SK-N-DZ (cell line): Measurements from ENCODE around the gene DHX16.
A peak's percentile ranks its signal among the peaks of the same experiment; 100 is the strongest.

Source experiments
- DNase-seq: peaks from one replicate; pipeline ENCODE4 v3.0.0-alpha.2; 2015; ENCODE audit warnings: low spot score

The DHX16 gene

DNA sequence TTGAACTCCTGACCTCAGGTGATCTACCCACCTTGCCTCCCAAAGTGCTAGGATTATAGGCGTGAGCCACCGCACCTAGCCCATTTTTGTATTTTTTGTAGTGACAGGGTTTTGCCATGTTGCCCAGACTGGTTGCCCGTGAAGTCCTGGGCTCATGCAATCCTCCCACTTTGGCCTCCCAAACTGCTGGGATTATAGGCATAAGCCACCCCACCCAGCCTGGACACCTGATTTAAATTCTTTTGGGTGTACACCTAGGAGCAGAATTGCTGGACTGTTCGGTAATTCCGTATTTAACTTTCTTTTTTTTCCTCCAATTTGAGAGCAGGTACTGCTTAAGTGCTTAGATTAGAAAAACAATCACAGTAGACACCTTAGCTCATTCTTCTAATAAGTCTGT lies 23.6 kb upstream of the DHX16 start:
- no peak for DNase-seq

DNA sequence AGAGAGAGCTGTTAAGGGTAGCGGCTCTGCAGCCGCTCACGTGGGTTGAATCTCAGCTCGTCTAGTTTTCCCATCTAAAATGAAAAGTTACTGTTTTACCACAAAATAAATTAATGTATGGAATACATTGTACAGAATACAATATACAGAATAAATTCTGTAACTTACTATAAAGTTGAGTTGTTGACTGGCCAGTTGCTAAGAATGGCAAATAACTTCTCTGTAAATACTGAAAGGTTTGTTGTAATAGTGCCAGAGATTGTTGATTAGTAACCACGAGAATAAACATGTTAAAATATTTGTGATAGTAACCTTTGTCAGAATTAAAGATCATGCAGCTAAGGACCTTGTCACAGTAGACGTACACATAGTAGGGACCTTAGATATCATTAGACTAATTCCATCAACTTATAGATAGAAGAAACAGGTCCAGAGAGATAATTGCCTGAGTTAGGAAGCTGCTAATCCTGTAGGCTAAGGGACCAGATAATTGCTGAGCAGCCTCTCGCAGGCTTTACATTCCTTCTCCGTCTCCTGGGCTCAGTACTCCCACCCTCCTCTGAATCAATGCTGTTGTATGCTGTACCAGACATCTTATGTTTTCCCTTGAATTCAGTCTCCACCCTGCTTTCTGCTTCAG lies 18.5 kb upstream of the DHX16 start:
- DNase-seq: no peak

DNA sequence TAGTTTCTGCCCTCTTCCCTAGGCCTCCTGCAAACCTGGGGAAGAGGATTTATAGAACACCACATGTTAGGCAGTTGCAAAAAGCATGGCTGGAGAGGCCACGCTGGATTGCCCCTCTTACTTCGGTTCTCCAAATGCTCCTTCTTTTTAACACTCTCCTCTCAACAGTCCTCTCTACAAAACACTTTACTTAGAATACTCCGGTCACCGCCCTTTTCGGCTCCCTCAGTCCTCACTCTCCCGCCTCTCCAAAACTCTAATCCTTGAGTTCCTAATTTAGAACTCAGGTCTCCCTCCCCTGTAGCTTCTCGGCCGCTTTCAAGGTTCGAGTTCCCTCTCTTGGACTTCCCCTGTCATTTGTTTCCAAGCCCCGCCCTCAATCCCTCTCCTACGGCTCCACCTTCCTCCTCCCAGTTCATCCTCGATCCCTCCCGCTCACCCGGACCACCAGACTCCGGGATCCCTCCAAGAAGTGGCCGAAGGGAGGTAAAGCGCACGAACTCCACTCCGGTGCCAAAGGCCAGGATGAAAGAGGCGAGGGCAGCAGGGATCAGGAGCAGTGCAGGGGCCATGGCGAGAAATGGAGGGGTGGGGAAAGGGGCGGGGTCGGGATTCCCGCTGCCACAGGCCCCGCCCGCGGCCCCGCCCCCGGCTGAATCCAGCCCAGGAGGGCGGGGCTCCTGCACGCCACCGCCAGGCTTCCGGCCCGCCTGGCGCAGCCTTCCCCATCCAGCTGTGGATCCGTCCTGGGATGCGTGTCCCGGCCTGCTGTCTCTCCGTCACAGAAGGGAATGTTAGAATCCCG lies 17.8 kb upstream of the DHX16 start, which contains the start of gene NRM:
TSS of gene NRM (minus strand) at position 582 of the 805 bp plus-strand sequence. CDS start at position 572, 10 bp downstream.
- peak; percentile 90 for DNase-seq

DNA sequence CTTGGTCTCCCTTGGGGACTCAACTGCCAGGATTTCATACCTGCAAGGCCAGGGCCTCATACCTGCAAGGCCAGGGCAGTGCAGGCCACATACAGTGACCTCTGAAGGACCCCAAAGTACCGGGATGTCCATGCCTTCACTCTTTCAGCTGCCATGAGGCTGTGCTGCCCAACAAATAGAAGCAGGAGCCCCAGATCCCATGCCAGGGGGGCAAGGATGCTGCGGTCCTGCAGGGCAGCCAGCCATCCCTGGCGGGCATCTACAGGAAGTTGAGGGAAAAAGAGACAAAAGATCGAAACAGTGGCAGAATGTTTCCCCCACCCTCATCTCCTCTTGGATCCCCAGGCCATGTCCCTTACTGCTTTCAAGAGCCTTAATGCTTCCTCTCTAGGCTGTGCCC lies 17.2 kb upstream of the DHX16 start:
- DNase-seq: no peak

DNA sequence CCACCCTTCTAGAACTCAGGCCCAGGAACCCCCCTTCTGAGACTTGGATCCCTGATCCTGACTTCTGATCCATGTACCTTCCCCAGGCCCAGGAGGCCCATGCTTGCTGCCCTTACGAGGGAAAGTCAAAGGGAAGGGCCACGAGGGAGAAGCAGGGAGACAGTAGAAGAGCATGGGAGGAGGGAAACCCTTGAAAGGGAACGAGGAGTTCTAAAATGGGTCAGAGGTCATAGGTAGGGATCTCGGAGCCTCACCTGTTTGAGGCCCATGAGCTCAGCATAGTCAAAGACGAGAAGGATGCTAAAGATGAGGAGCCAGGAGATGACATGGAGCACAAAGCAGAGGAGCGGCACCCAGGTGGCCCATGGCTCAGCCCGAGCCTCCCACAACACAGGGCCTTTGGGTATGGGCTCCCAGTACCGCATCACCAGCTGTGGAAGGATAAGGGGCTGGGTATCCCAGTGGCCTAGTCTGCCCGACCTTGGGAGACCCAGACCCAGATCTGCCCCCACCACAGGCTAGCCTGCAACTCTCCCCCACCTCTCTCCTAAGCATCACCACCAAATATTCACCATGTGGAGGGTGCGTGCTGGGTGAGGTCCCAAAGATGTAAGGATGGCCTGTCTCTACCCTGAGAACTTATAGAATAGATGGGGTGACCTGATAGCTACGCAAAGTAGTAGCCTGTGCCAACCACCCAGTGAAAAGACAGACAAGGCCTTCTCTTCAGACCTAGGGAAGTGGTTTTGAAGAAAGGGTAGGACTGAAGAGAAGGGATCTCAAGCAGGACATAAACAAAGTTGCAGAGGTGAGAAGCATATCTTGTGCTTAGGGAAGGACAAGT lies 16.4 kb upstream of the DHX16 start:
- DNase-seq: no peak

DNA sequence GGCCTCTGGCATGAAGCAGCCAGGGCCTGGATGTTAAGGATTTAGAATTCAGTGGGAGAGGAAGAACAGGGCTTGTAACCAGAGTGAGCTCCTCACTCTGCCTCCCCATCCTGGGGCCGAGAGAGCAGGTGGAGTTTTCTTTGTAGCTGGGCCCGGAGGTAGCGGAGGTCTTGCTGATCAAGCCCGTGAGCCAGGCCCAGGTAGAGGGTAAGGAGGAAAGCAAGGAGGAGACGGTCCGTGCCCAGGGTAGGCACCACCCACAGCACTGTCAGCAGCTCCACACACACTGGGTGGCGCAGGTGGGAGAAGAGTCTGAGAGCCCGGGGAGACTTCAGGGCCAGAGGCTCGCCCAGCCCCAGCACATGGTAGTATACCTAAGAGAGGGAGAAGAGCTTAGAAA lies 15.8 kb upstream of the DHX16 start:
- DNase-seq: no peak

DNA sequence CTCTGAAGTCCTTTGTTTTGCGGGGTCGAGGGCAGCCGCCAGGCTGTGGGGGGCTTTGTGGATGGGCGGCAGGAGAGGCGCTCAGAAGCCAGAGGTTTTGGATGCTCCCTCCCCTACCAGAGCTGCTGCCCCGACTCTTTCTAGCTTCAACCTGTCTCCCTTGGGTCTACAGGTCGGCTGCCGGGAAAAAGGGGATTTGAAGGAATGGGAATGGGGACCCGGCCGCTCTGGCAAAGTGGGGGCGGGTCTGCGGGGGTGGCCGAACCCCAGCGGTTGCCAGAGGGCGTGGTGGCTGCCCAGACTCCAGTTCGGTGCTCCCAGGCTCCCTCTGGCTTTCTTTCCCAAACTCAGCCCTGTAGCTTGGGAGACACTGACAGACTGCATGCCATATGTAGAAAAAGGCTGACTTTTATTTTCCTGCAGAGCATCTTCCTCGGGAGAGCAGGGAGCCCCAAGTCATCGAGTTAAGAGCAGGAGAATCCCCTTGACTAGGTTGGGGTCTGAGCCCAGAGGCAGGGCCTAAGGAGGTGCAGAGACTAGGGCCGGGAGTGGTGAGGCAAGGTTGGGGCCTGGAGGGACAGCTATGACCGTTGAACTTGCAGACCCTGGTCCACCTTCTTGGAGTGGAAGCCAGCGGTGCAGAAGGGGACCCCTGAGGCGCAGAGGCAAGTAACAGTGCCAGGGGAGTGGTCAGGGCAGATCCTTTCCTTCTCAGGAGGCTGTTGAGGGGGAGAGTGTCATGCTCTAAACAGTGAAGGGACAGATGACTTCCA lies 15.0 kb upstream of the DHX16 start:
- no peak for DNase-seq

DNA sequence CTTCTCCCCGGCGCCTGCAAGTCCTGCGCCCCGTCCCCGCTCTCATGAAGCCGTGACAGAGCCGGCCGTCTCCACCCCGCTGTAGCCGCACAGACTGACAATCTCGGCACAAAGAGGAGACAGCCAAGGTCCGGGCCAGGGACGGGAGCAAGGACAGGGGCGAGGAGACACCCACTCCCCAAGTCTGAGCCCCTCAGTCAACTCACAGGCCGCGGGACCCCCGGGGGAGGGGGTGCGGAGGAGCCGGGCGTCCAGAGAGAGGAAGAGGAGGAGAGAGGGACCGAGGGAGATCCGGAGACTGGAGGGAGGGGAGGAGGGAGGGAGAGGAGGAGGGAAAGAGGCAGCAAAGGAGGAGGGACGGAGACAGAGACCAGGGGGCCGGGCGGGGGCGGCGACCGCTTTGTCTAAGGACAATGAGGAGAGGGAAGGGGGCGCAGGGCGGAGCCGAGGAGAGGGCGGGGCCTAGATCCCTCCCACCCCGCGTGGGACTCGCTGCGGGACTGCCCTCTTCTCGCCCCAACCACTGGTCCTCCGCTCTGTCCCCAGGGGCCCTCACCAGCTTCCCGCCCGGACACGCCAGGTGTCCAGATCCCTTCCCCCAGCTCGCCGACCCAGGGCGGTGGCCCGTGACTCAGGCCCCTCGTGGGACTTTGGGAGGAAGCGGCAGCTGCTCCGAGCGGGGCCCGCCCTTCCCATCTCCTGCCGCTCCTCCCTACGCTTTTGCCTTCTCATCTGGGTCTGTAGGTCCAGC lies 14.3 kb upstream of the DHX16 start:
- DNase-seq: peak; percentile 95

DNA sequence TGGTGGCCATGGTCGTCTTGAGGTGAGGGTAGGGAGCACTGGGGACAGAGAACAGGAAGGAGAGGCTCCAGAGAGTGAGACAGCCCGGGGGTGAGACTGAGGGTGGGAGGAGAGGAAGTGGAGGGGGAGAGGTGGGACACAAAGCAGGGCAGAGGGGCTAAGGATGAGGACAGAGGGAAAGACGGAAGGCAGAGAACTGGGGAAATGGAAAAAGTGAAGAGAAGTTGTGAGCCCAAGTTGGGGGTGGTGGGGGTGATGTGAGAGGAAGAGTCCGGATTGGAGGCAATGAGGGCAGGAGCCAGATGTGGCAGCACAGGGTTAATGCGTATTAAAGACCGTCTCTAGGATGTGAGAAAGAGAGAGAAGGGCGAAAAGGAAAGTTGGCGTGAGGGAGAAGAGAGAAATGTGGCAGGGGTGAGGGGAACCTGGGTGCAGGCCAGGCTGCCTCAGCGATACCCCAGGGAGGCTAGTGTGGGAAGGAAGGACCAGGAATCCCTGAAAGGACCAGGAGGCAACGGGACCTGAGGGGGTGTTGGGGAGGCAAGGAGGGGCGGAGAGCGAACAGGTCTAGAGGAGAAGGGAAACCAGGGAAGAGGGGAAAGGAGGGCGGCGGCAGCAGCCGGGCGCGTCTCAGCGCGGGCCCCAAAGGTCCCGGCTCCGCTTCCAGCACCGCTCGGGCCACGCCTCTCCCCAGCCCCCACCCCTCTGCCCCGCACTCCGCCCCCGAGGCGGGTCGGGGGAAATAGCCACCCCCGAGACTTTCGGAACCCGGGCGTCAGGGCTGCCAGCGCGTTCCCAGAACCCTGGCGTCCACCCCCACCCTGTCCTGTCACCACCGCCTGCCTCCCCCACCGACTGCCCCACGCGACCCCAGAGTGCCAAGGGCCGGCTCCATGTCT lies 13.5 kb upstream of the DHX16 start, which contains the start of gene PPP1R18:
TSS of gene PPP1R18 (minus strand) at position 637 of the 899 bp plus-strand sequence. CDS start at position 10, 627 bp downstream.
- no peak for DNase-seq

DNA sequence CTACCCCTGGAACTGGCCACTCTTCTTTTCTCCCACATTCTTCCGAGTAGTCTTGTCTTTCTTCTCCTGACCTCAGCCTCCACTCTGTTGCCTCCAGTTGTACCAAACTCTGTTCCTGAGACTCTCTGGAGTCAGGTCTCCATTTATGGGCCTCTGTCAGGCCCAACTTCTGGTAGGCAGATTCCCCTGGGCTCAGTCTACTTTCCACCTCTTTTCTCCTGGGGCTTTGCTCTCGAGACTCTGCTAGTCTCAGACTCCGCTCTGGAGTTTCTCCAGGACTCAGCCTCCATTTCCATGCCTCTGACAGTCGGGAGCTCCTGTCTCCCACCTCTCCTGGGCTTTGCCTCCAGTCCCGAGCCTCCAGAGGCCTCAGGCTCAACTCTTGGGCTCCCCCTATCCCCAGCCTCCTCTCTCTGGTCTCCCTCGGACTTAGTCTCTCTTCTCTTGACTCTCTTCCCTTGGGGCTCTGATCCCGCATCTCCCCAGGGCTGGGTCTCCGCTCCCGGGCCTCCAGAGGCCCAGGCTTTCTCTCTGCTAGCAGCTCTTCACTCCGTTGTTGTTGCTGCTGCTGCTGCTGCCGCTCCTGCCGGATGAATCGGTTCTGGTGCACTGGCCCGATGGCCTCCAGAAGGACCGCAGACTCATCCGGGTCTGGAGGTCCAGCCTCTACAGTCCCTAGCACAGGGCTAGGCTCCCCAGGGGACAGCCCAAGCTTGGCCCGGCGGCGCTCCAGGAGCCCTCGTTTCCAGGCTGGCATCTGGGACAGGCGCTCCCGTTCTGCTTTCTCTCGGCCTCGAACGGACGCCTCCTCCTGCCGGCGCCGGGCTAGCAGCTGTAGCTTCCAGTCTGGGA lies 12.6 kb upstream of the DHX16 start:
- DNase-seq: no peak

DNA sequence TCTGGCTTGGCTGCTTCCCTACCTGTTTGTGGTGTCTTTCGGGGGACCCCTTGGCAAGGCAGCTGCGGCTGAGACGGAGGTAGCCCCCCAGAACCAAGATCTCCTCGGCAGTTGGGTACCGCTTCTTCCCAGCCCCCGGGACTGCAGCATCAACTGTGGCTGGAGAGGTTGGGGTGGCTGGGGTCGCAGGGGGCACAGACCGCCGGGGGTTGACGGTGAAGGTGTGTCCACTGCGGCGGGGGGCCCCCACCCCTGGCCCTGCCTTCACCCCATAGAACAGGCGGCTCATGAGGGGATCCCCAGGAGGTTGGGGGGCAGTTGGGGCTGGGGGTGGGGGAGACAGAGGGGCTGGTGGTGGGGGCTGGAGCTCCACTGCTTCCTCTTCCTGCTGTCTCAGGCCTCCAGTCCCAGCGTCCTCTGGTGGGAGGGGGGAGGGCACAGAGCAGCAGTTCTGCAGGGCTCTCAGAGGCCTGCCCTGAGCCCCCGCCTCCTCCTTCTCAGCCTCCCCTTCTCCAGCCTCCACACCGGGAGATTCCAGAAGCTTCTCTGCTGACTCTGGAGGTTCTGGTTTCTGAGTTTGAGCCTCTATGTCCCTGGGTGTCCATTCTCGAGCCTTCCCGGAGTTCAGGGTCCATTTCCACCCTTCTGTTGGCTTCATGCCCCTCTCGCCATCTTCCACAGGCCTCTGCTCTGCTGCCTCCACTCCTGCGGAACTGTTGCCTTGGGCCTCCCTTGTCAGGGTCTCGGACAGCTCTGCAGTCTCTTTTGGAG lies 11.8 kb upstream of the DHX16 start:
- DNase-seq: no peak

DNA sequence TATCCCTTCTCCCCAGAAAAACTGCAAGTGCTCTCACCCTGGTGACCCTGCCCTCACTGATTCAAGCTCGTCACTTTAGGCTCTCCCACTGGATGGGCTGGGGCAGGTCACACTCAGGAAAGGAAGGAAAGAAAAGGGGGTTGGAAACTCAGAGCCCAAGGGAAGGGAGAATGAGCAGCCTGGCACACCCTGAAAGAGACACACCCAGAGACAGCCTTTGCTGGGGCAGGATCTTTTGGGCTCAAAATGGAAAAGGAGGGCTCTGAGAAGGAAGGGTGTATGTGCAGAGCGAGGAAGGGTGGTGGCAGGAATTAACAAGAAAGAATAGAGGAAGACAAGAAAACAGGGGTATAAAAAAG lies 11.2 kb upstream of the DHX16 start:
- DNase-seq: no peak

DNA sequence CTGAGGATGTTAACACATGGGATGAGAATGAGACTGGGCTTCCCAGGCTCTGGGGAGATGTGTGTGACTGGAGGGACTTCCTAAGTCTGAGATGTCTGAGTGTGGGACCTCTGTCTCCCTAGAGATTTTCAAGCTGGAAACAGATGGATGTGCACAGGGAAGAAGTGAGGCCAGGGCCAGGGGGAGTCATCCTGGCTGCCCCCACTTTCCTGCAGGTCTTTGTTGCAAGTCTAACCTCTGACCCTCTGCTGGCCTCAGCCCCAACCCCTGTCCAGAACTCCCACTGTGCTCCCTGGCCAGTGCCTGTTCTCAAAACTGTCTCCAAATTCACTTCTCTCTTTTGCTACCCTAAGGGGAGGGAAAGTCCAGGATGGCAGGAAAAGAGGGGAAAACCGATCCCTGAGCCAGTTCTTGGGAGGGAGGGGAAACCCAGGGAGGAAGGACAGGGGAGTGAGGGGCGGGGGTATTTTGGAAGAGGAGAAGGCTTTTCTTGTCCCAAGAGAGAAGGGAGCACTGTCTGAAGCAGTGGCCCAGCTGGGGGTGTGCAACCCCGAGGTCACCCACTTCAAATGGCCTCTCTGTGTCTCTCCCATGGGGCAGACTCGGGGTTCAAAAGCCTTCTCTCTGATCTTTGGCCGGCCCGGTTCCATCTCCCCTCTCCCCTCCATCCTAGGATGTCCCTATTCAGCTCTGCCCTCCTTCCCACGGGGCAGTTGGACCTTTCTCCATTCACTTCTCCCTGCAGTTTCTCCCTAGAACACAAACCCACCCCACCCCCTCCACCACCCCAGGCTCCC lies 10.6 kb upstream of the DHX16 start:
- no peak for DNase-seq

DNA sequence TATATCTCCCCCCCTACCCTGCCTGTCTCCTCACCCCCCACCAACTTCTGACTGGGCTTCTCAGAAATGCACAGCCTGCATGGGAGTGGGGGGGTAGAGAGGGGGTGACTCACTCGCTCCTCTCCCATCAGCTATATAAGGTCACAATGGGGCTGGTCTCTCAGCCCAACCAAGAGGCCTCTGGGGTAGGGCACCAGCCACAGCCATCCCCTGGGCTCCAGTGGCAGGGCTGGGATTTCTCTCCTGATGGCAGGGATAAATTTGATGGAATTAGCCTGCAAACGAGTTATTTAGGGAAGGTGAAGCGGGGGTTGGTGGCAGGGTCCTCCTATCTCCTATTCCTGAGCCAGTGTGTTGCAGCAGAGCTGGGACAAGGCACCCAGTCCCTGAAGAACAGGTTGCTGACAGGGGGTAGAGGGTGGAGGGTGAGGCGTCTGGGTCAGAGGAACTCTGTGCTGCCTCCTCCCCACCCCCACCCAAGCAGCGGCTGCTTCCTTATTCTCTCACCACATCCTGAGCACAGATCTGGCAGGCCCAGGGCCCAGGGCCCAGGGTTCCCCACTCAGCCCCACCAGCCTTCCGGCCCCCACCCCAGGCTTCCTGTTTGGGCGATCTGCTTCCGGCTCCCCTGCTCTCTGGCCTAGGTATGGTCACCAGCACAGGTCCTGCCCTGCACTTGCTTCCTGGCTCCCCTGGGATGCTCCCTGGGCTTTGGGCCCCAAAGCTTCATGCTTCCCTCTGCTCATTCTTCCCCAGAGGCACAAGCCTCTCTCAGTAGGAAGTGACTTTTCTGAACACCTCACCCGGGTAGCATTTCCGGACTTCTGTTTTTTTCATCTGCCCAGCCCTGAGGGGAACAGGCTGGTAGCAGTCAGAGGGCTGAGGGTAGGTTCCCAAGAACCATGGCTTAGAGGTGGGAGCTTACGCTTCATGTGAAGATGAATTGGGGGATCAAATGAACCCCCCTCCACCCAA lies 9.6 kb upstream of the DHX16 start:
- no peak for DNase-seq

DNA sequence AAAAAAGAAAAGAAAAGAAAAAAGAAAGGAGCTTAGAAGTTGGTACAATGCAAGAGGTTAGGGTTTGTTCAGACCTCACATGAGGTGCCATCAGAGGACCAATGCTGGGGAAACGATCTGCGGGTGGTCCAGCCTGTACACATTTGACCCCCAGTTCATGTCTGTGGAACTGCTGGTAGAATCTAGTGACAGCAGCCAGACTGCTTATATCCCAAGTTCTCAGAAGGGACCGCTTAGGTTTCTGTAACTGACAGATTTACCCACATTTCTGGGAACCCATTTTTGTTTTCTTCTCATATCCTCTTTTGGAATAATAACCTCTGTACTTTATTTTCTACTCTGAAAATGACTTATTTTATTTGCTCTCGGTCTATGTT lies 8.9 kb upstream of the DHX16 start:
- no peak for DNase-seq
